ENCODE results near the gene HS3ST5. TPM values are rescaled to one million over a fixed set of nuclear protein-coding genes. Genes with fewer than 3 reads are reported as not detected.

The HS3ST5 gene
- total RNA-seq, 1 experiment from 2014 or later, result 8.7 TPM

GRCh38 chr6:114064862-114065261, 278.0 kb downstream of the HS3ST5 start:
- CTCF ChIA-PET, result interaction anchor here (0.9 kb wide), 1 partner anchor 44 kb away, joined by 3 read pairs; no protein-coding TSS in a partner anchor
- TF ChIP-seq ZNF232 (CRISPR knock-in tag; IDR thresholded peaks at IDR 0.05) (no peak), ZBTB43 (CRISPR knock-in tag; IDR thresholded peaks at IDR 0.05) (no peak), ZNF219 (CRISPR knock-in tag; IDR thresholded peaks at IDR 0.05; ENCODE audit: borderline replicate concordance) (no peak), ATF6 (CRISPR knock-in tag; IDR thresholded peaks at IDR 0.05) (no peak)
- Mint-ChIP-seq H3K36me3 (no peaks in the 10 kb centered on the region), H3K27ac (no peak overlapping the region), H3K27me3 (ENCODE audit: low read depth) (no peaks in the 10 kb centered on the region), H3K4me1 (peaks cover 11% of the 10 kb centered on the region), H3K4me3 (no peak overlapping the region), H3K9me3 (no peaks in the 10 kb centered on the region)
- POLR2A ChIA-PET, result no interaction called here
- ATAC-seq (peak; percentile 30), DNase-seq (ENCODE audit: low spot score) (no peak)

- Mint-ChIP-seq H3K27me3 (ENCODE audit: low read depth) (no peaks in the 10 kb centered on the region), H3K4me3 (no peak overlapping the region), H3K9me3 (no peaks in the 10 kb centered on the region), H3K27ac (no peak overlapping the region), H3K36me3 (no peaks in the 10 kb centered on the region), H3K4me1 (peaks cover 11% of the 10 kb centered on the region)
- CTCF ChIA-PET, result no interaction called here
- POLR2A ChIA-PET, result no interaction called here
- ATAC-seq (no peak), DNase-seq (ENCODE audit: low spot score) (no peak)
- TF ChIP-seq PRRX2 (CRISPR knock-in tag; IDR thresholded peaks at IDR 0.05) (no peak), FOXJ3 (CRISPR knock-in tag; IDR thresholded peaks at IDR 0.05; ENCODE audit: borderline replicate concordance) (no peak), IRF2 (CRISPR knock-in tag; IDR thresholded peaks at IDR 0.05; ENCODE audit: borderline replicate concordance, low read depth) (no peak), IRF1 (CRISPR knock-in tag; IDR thresholded peaks at IDR 0.05) (no peak), ZNF423 (CRISPR knock-in tag; IDR thresholded peaks at IDR 0.05) (no peak), STAT6 (CRISPR knock-in tag; conservative IDR thresholded peaks at IDR 0.05; ENCODE audit: low read depth) (no peak), TP53 (CRISPR knock-in tag; IDR thresholded peaks at IDR 0.05) (no peak), ERG (CRISPR knock-in tag; IDR thresholded peaks at IDR 0.05) (no peak), USF1 (CRISPR knock-in tag; IDR thresholded peaks at IDR 0.05) (no peak), CREM (CRISPR knock-in tag; IDR thresholded peaks at IDR 0.05) (no peak), ZNF138 (CRISPR knock-in tag; conservative IDR thresholded peaks at IDR 0.05) (no peak), ZNF232 (CRISPR knock-in tag; IDR thresholded peaks at IDR 0.05) (no peak), ATF6 (CRISPR knock-in tag; IDR thresholded peaks at IDR 0.05) (no peak), ZNF219 (CRISPR knock-in tag; IDR thresholded peaks at IDR 0.05; ENCODE audit: borderline replicate concordance) (no peak), HMGA2 (CRISPR knock-in tag; IDR thresholded peaks at IDR 0.05) (no peak), NR2C2 (CRISPR knock-in tag; IDR thresholded peaks at IDR 0.05) (no peak), ATF3 (CRISPR knock-in tag; conservative IDR thresholded peaks at IDR 0.05) (no peak), JUN (CRISPR knock-in tag; IDR thresholded peaks at IDR 0.05) (no peak), GRHL2 (CRISPR knock-in tag; IDR thresholded peaks at IDR 0.05; ENCODE audit: insufficient replicate concordance, severe bottlenecking) (no peak), USF2 (CRISPR knock-in tag; IDR thresholded peaks at IDR 0.05) (no peak)
These were observed 278.9 kb downstream of the HS3ST5 start for GRCh38 chr6:114063956-114064355.

Measured in WTC11 (cell line).